Ascending aorta (tissue), 2 donors: ENCODE data around the gene BRD9. TPM values are rescaled to one million over a fixed set of nuclear protein-coding genes. Genes with fewer than 3 reads are reported as not detected.
A peak's percentile ranks its signal among the peaks of the same experiment; 100 is the strongest.

Experiments used
- DNase-seq, 2 donors: peaks; one replicate each; pipeline ENCODE4 v3.0.0-alpha.2; 2019; ENCODE audit warnings: low spot score in 2 of 2
- H3K27ac ChIP-seq, 2 donors: fragments of 200-600 bp; sonication (generic); one replicate each; pipeline ENCODE4 v1.5.1; 2016 to 2017; ENCODE audit warnings: mild to moderate bottlenecking in 1 of 2
- H3K27me3 ChIP-seq: fragments of 200-600 bp; sonication (generic); one replicate; pipeline ENCODE4 v1.5.1; 2017
- H3K36me3 ChIP-seq, 2 donors: fragments of 200-600 bp; sonication (generic); one replicate each; pipeline ENCODE4 v1.5.1; 2016
- H3K4me1 ChIP-seq, 2 donors: fragments of 200-600 bp; sonication (generic); one replicate each; pipeline ENCODE4 v1.5.1; 2016 to 2017; ENCODE audit warnings: mild to moderate bottlenecking in 1 of 2
- H3K4me3 ChIP-seq, 2 donors: fragments of 200-600 bp; sonication (generic); one replicate each; pipeline ENCODE4 v1.5.1; 2016 to 2017; ENCODE audit warnings: mild to moderate bottlenecking in 1 of 2
- H3K9me3 ChIP-seq, 2 donors: fragments of 200-600 bp; sonication (generic); one replicate each; pipeline ENCODE4 v1.5.1; 2016
- CTCF ChIP-seq, 3 experiments: fragments of 200-600 bp in 2 of 3; fragments of 450-650 bp in 1 of 3; sonication (generic) in 2 of 3; IDR thresholded peaks; one replicate each; pipeline ENCODE4 v1.5.1; 2016 to 2019; ENCODE audit warnings: antibody characterized with exemption in 3 of 3, mild to moderate bottlenecking in 1 of 3, moderate library complexity in 1 of 3
- intact Hi-C: fragments of 100-400 bp; cut with DNase I; formaldehyde crosslinking; loops from one replicate; pipeline ENCODE4 v1.15.1; 2023
- total RNA-seq: library from RNA; depleted of rRNA; stranded (reverse); fragments of >200 nt; gene quantifications from one replicate; pipeline ENCODE4 v1.1.0, GENCODE V29; 2016

BRD9 gene
- total RNA-seq, 1 donor from 2014 or later, result 13.6 TPM

DNA sequence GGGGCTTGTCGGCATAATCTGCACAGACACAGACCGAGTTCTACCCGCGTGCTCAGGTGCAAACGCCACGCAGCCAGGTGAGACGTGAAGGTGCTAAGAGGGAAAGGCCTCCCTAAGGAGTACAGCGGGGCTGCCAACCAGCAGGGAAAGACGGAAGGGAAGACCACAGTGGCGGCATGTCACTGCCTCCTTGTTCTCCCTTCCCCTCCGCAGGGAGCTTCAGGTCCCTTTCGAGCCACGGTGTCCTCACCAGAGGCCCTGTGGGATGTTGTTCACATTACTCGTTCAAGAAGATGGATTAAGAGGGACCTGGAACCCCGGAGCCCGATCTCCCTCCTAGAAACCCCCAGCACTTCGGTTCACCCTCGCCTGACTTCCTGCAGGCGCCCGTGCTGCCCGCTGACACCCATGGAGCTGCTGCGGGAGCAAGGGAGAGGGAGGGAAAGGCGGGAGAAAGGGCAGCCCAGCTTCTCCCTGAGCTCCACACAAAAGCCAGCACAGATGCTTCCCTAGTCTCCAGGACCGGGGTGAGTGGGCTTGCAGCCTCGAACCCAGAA lies 686 bp downstream of the BRD9 start:
- H3K27me3 ChIP-seq, result no peaks in the 10 kb centered on the region
- TF ChIP-seq CTCF (IDR thresholded peaks at IDR 0.05), result no peak
- no peaks in the 10 kb centered on the region for H3K9me3 ChIP-seq
- peaks cover 13% of the 10 kb centered on the region in 2 donors for H3K4me1 ChIP-seq
- H3K36me3 ChIP-seq, result peaks cover 35 to 42% of the 10 kb centered on the region in 2 donors
- no peak for DNase-seq
- peak overlapping the region; percentile 88 to 100 for H3K4me3 ChIP-seq
- peak overlapping the region; percentile 82 to 90 for H3K27ac ChIP-seq
- intact Hi-C loops, result loop anchor here (1.0 to 2.0 kb wide), 2 partner anchors 199 to 281 kb away; partner anchors contain the start of gene TPPP

DNA sequence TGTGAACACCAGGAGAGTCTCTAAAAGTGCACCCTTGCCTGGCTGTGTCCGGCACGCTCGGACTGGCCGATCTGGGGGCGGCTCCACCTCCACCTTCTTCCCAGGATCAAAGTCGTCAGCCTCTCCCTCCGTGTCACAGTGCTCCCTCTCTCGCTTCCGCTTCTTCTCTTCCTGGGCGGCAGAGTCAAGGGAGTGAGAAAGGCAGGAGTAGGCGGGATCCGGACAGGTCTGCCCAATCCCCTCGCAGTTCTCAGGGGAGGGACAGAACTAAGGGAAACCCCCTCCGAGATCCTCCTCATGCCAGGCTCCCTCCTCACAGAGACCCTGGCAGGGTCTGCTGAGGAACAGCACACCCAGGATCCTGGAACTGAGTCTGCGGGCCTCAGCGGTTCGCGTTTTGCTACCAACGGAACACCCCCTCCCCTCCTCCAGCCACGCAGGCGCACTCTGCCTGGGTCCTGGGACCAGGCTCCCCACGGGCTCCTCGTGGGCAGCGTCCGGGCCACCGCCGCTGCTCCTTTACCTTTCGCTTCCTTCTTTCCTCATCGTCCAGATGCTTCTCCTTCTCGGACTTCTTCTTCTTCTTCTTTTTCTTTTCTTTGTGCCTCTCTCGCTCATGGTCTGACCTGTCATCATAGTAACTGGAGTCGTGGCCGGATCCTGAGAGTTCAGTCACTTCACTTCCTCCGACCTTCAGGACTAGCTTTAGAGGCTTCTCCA lies 1.3 kb downstream of the BRD9 start:
- Histone ChIP-seq H3K27ac (peak overlapping the region in 1 of 2 donors; percentile 82), H3K4me3 (peak overlapping the region; percentile 88 to 100), H3K9me3 (no peaks in the 10 kb centered on the region), H3K27me3 (no peaks in the 10 kb centered on the region), H3K4me1 (peaks cover 13% of the 10 kb centered on the region in 2 donors), H3K36me3 (peaks cover 42 to 49% of the 10 kb centered on the region in 2 donors)
- DNase-seq, result no peak
- intact Hi-C loops, result no loop called here
- TF ChIP-seq CTCF (IDR thresholded peaks at IDR 0.05), result no peak

DNA sequence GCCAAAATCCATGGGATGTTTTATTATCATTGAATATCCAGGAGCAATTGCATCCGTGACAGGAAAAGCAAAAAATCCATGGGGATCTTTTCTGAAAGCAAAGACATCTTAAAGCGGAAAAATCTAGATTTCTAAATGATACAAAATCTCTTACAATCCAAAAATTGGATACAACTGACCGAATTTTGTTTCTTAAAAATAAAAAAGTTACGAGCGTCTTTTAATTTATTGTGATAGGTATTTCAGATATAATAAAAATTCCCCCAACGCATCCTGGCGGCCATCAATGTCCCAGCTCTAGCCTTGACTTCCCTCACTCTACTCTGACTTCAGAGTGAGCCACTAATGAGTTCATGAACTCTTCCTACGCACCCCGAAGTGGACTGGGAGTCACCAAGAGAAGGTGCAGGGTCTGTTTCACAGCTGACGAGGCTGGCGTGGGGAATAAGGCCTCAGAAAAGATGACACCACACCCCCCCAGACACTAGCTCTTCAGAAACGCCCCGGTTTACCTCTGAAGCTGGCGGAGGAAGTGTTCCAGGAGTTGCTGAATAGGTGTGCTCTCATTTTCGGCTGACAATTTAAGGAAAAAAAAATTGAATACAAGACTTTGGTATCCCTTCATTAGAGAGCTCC lies 3.4 kb downstream of the BRD9 start:
- intact Hi-C loops, result no loop called here
- no peak for DNase-seq
- no peak for TF ChIP-seq CTCF (IDR thresholded peaks at IDR 0.05)
- no peaks in the 10 kb centered on the region for H3K27me3 ChIP-seq
- H3K4me1 ChIP-seq, result peaks cover 13% of the 10 kb centered on the region in 2 donors
- no peak overlapping the region for H3K4me3 ChIP-seq
- H3K36me3 ChIP-seq, result peaks cover 63 to 70% of the 10 kb centered on the region in 2 donors
- H3K27ac ChIP-seq, result no peak overlapping the region
- no peaks in the 10 kb centered on the region for H3K9me3 ChIP-seq

DNA sequence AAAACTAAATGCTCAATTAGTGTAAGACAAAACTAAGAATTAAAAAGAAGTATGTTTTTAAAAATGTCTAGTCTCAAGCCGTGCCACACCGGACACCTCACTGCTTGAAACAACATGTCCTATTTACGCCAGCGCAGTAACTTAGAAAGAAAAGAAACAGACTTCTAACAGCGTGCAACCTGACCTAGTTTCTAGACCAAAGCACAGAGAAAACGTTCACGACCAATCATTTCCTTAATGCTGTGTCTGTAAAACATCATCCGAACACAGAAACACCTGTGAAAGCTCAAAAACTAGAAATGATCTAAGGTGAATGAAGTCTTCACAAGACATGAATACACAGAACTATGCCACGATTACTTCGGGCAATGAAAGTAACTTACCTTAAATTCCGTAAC lies 4.0 kb downstream of the BRD9 start:
- no peak overlapping the region for H3K4me3 ChIP-seq
- no peaks in the 10 kb centered on the region for H3K9me3 ChIP-seq
- peaks cover 13% of the 10 kb centered on the region in 2 donors for H3K4me1 ChIP-seq
- peaks cover 66 to 75% of the 10 kb centered on the region in 2 donors for H3K36me3 ChIP-seq
- no peak for TF ChIP-seq CTCF (IDR thresholded peaks at IDR 0.05)
- intact Hi-C loops, result no loop called here
- no peaks in the 10 kb centered on the region for H3K27me3 ChIP-seq
- H3K27ac ChIP-seq, result no peak overlapping the region
- no peak for DNase-seq

DNA sequence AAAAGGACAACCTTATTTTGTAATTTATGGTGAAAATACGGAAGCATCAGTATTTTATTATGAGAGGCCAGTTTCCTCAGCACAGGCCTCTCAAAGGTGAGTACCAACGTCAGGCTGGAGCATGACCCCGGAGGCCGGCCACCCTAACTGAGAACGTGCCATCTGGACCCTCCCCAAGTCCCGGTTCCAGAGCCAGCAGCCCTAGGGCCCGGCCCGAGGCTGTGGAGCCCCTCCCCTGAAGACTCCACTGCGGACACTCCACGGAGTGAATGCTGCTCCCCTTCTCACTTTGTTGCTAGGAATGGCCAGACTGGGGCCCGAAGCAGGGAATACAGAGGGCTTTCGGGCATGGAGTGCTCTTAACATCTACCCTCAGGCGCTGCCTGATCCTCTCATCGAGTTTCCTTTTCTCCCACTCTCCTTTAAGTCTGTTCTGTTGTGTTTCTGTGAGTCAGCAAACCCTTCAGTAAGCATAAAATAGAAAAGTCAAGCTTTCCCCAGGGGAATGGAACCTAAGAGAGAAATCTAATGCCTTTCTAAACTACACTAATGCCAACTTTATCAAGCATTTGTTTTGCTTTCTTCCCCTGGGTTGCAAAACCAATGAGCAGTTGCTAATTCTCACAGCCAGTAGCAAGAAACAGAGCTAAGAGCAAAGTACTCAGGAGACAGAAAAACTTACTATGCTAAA lies 4.5 kb downstream of the BRD9 start:
- Histone ChIP-seq H3K36me3 (peaks cover 69 to 81% of the 10 kb centered on the region in 2 donors), H3K9me3 (no peaks in the 10 kb centered on the region), H3K27ac (no peak overlapping the region), H3K27me3 (no peaks in the 10 kb centered on the region), H3K4me1 (peaks cover 10% of the 10 kb centered on the region in 2 donors), H3K4me3 (no peak overlapping the region)
- TF ChIP-seq CTCF (IDR thresholded peaks at IDR 0.05), result no peak
- DNase-seq, result no peak
- intact Hi-C loops, result no loop called here
